HTERT RPE-1 (cell line): ENCODE results near the gene KLHL35.

Source experiments
- in situ Hi-C: fragments of 300-500 bp; cut with MboI; formaldehyde crosslinking; loops from 4 replicates; pipeline ENCODE4 v1.14.3; 2020; ENCODE audit warnings: low sequenced_read_pairs

KLHL35 gene

GRCh38 chr11:75469785-75470405 lies 36.9 kb upstream of the KLHL35 start:
- in situ Hi-C loops = no loop called here

- in situ Hi-C loops = no loop called here
These were observed 35.7 kb upstream of the KLHL35 start for GRCh38 chr11:75468534-75469340.

GRCh38 chr11:75467881-75468280 lies 34.9 kb upstream of the KLHL35 start:
- in situ Hi-C loops = no loop called here

GRCh38 chr11:75467311-75467710 lies 34.3 kb upstream of the KLHL35 start:
- in situ Hi-C loops = no loop called here

- in situ Hi-C loops = no loop called here
These were observed 32.9 kb upstream of the KLHL35 start for GRCh38 chr11:75465701-75466531.

- in situ Hi-C loops = no loop called here
These were observed 30.2 kb upstream of the KLHL35 start for GRCh38 chr11:75463106-75463774.

GRCh38 chr11:75462117-75462653 lies 29.2 kb upstream of the KLHL35 start:
- in situ Hi-C loops = no loop called here

GRCh38 chr11:75461151-75461550 lies 28.1 kb upstream of the KLHL35 start:
- in situ Hi-C loops = no loop called here

- in situ Hi-C loops = no loop called here
These were observed 23.7 kb upstream of the KLHL35 start for GRCh38 chr11:75456596-75457183.

GRCh38 chr11:75454987-75455386 lies 22.0 kb upstream of the KLHL35 start:
- in situ Hi-C loops = no loop called here

- in situ Hi-C loops = no loop called here
These were observed 21.1 kb upstream of the KLHL35 start for GRCh38 chr11:75453916-75454655.

- in situ Hi-C loops = no loop called here
These were observed 18.1 kb upstream of the KLHL35 start for GRCh38 chr11:75450826-75451821.

GRCh38 chr11:75450236-75450635 lies 17.2 kb upstream of the KLHL35 start:
- in situ Hi-C loops = no loop called here

- in situ Hi-C loops = loop anchor here (25.0 kb wide), 1 partner anchor 88 kb away; the partner anchor contains the start of gene GDPD5
These were observed 16.8 kb upstream of the KLHL35 start for GRCh38 chr11:75449776-75450175.

GRCh38 chr11:75449271-75449670 lies 16.3 kb upstream of the KLHL35 start:
- in situ Hi-C loops = loop anchor here (25.0 kb wide), 1 partner anchor 88 kb away; the partner anchor contains the start of gene GDPD5

- in situ Hi-C loops = loop anchor here (25.0 kb wide), 1 partner anchor 90 kb away; the partner anchor contains the start of gene GDPD5
These were observed 14.4 kb upstream of the KLHL35 start for GRCh38 chr11:75447415-75447814.

GRCh38 chr11:75445315-75445953 lies 12.4 kb upstream of the KLHL35 start:
- in situ Hi-C loops = loop anchor here (25.0 kb wide), 1 partner anchor 92 kb away; the partner anchor contains the start of gene GDPD5

GRCh38 chr11:75443043-75443442 lies 10.0 kb upstream of the KLHL35 start:
- in situ Hi-C loops = loop anchor here (25.0 kb wide), 1 partner anchor 94 kb away; the partner anchor contains the start of gene GDPD5
